GM18508 (cell line): Measurements from ENCODE around the gene TEX29.

Experiments
- ATAC-seq: cut with Tn5 transposase; IDR thresholded peaks from one replicate; pipeline ENCODE4 v1.9.1; 2021; ENCODE audit warnings: moderate number of reproducible peaks; ENCODE audit not compliant: insufficient read depth, unreplicated experiment

Gene TEX29

DNA sequence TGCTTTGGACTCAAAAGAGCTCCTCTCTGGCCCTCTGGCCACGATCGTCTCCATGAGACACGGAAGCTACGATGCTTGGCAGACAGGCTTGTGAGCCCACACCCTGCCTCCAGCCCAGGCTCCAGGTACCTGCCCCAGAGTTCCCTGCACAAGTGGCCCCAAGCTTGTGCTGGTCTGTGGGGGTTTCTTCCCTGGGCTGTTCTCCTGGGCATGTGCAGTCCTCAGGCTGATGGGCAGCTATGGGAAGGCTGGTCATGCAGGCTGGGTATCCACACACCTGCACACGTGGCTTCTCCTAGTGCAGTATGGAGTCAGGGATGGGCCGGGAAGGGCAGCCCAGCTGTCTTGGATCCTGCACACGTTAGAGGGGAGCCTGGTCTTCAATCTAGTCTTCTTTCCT, 43.1 kb downstream of the TEX29 start:
- ATAC-seq: no peak

DNA sequence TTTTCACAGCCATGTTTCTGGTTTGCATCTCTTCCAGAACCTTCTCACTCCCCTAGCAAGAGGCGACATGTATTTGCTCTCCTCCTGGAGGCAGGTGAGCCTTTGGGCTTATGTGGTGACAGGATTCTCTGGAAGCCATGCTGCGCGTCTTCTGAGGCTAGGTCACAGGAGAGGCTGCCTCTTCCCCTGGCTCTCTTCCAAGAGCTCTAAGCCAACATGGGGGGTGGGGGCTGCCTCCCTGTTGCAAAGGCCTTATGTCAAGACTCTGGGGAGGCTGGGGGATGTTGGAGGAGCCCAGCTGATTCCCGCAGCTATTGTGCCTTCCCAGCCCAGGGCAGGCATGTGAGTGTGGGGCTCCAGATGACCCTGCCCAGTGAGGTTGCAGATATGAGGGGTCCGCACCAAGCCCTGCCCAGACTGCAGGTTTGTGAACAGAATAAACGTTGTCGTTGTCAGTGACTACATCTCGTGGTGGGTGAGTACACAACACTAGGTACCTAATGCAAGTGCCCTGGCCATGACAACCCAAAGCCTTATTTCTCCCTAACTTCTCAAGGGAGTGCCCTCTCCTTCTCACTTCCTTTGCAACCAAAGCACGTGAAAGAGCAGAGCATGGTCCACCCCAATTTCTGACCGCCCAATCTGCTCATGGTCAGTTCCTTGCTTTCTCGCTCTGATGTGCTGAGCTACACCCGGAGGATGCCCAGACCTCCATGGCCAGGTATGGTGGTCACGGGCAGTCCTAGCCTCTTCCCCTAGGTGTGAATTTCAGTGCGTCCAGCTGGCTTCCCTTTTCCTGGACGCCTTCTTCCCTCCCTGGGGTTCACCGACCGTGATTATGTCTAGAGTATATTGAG, 44.9 kb downstream of the TEX29 start:
- ATAC-seq: no peak

DNA sequence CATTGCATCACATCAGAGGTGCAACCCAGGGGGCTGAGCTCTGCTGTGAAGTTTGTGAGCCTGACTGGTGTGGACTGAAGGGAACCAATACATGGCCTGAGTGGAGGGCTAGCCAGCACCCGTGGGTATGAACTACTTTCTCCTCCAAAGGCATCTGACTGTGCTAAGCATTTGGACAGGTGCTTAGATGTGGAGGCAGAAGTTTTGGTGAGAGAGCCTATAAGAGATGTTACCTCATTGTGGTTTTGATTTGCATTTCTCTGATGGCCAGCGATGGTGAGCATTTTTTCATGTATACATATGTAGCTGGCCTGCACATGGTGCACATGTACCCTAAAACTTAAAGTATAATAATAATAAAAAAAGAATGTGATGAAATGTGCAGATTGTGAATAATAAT, 46.9 kb downstream of the TEX29 start:
- no peak for ATAC-seq

DNA sequence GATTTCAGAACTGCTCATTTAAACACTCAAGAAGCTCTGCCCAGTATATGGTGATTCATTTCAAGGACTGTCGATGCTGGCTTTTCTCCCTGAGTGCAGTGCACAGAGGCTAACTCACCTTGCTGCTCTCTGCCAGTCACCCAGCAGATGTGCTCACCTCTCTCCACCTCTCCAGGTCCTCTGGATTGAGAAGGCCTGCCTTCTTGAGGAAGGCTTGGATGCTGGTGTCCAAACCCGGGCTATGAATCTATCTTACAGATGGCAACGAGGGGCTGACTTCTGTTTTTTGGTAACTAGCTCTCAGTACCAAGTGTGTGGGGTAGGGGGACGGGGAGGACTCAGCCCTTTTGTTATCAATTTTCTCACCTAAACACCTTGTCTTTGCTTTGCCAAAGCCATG, 47.6 kb downstream of the TEX29 start:
- ATAC-seq: no peak

DNA sequence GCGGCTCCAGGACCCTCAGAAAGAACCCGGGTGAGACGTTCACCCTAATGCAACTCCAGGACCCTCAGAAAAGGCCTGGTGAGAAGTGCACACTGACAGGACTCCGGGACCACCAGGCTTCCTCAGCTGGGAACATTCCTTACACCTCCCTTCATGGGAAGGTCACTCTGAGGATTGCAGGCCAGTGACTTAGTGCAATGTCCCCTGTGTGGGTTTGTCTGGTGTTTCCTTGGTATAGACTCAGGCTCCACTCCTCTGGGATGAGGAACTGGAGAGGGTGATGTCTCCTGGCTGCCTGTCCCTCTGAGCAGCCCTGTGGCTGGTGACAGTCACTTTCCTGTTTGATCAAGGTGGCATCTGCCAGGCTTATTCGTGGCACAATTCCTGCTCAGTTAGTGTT, 49.7 kb downstream of the TEX29 start:
- ATAC-seq: no peak

DNA sequence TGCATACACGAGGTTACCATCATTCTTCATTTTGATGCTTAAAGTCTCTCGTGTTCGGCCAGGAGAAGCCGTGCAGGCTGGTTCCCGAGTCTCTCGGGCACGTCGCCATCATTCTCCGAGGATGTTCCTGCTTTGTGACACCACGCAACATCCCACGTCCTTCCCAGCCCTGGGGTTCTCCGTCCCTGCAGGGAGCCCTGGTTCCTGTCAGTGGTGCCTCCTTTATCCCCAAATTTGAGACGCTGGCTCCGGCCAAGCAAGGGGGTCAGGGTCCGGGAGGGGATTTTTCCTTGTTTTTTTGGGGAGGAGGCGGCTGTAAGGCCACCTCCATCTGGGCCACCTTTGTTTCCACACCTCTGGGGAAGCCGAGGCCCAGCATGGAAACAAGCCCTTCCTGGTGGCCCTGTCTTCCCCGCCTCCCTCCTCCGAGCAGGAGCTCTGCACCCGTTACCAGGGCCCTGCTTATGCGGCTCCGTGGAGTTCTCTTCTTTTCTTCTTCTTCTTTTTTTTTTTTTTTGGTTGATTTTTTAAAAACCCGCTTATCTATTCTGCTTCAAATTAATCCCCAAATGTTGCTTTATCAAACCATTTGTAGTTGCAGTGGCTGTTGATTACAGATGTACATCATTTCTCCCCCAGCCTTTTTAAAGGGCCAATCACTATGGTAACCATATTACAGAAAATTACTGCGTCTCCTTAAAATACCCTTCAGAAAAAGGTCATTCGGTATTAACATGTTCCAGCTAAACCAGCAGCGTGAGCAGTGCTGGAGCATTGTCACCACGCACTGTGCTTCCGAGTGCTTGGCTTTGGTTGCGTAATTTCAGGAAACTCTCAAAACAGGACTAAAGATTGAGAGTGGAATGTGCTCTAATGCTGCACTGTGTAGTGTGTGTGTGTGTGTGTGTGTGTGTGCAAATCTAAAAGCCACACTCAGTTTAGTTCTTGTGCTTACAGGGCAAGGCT, 50.4 kb downstream of the TEX29 start:
- no peak for ATAC-seq

DNA sequence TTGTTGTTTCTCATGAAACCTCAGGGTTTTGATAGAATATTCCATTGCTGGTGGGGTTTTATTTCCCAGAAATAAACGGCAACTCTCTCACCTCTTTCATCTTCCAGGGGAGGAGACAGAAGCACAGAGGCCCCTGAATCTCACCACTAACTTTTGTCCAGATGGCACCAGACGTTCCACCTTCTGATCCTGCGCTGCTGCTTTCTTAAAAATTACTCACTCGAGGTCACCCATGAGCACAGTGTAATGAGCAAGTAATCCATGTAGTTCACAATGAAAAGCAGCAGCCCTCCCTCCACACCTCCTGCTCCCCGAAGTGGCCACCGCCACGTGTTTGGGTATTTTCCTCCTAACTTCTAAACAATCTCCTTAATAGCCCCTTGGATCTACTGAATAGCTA, 51.3 kb downstream of the TEX29 start:
- ATAC-seq: no peak

DNA sequence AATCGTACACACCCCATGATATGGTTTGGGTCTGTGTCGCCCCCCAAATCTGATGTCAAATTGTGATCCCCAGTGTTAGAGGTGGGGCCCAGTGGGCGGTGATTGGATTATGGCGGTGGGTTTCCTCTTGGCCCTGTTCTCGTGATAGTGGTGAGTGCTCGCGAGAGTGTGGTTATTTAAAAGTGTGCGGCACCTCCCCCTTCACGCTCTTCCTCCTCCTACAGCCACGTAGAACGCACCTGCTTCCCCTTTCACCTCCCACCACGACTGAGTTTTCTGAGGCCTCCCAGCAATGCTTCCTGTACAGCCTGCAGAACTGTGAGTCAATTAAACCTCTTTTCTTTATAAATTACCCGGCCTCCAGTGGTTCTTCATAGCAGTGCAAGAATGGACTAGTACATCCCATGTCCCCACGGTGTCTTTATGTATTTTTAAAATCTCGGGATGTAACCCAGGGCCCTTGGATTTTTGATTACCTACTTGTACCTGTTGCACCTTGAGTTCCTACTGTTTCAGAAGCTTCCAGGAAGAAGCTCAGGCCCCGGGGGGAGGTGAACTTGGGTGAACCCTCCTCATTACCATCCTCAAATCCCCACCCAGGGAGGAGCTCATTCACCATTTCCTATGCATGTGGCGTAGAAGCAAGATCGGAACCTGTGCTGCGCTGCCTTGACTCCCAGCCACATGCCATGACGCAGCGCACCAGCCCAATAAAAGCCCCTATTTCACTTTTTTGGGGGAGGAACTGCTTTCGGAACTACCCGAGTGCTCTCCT, 52.4 kb downstream of the TEX29 start:
- no peak for ATAC-seq

DNA sequence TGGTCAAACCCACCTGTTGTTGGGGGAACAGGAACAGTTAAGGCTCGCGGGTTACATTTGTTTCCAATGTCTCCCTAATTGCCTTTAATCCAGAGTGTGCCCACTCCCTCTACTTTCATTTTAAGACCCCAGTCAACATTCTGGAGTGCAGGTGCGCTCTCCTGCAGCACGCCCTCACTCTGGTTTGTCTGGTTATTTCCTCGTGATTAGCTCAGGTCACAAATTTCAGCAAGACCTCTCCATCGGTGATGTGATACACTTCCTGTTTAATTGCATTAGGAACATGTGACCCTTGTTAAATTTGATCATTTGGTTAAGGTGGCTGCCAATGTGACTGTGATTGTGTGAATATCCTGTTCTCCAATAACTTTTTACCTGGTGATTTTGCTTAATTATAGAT, 53.0 kb downstream of the TEX29 start:
- no peak for ATAC-seq

DNA sequence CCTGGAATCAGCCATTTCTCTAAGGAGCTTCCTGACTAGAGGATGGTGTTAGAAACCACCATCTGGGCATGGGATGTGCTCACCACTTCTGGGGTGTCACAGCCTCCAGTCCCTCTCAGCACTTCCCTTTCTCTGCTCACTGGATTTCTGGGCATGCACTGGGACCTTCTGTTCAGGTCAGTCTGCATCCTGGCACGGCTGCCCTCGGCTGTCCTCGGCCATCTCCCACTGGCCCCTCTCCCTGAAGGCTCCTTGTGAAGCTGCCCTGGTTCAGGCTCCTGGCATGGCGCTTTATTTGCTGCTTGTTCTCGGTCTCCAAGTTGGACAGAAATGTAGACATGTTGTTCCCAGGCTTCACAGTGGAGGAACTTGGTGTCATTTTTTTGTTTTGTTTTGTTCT, 60.0 kb downstream of the TEX29 start:
- ATAC-seq: no peak

DNA sequence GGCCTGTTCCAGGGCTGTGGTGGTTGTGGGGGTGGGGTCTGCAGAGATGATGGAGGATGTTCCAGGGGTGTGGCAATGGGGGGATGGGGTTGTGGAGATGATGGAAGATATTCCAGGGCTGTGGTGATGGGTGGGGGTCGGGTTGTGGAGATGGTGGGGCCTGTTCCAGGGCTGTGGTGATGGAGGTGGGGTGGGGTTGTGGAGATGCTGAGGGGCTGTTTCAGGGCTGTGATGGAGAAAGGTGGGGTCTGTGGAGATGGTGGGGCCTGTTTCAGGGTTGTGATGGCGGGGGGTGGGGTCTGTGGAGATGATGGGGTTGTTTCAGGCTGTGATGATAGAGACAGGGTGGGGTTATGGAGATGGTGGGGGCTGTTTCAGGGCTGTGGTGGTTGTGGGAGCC, 62.0 kb downstream of the TEX29 start:
- ATAC-seq: no peak

DNA sequence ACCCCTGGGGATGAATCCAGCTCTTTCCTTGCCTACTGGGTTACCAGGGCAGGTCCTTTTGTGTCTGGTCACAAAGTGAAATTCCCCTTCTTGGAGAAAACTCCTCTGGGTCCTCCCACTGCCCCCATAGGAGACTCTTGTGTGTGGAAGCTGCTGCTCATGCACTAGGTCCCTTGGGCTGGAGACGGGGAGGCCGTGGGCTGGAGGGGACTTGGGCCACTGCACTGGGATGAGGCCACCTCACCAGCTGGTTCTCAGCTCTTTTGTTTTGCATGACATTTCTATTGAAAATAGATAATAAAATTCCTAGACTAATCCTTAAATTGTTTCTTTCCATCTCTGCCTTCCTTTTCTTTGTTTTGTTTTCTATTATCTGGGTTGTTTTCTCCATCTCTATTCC, 62.4 kb downstream of the TEX29 start:
- ATAC-seq: no peak

DNA sequence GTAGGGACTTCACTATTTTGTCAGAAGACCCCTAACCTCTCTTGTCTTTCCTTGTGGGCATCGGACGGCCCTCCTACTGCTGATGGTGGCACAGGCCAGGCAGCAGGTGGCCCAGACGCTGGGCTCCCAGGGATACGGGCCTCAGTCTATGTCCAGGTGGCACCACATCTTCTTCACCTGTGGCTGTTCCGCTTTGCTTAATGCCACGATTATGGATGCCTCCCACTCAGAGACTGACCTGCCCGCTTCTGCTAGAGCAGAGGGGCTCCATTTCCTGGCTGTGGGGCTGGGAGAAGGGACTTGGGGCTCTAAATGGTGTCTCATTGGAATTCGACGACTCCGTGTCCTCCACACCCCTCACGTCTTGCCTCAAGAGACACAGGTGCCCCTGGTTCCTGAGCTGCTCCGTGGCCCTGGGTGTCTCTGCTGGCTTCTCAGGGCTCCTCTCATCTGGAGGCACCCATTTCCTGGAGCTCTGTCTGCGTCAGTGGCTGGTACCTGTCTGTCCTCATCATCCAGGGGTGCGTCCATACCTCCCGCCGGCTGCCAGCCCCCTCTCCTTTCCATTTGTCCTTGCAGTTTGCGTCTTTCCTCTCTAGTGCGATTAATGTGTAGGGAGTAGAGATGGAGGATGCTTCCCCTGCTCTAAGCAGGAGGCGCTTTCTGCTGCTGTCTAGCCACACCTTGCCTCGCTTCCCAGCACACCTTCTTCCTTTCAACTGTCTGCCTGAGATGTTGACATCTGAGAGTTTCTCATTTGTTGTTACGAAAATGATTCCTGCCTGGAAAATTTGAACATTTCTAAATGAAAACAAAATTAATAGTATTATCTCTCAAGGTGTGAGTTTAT, 63.4 kb downstream of the TEX29 start:
- ATAC-seq: no peak

DNA sequence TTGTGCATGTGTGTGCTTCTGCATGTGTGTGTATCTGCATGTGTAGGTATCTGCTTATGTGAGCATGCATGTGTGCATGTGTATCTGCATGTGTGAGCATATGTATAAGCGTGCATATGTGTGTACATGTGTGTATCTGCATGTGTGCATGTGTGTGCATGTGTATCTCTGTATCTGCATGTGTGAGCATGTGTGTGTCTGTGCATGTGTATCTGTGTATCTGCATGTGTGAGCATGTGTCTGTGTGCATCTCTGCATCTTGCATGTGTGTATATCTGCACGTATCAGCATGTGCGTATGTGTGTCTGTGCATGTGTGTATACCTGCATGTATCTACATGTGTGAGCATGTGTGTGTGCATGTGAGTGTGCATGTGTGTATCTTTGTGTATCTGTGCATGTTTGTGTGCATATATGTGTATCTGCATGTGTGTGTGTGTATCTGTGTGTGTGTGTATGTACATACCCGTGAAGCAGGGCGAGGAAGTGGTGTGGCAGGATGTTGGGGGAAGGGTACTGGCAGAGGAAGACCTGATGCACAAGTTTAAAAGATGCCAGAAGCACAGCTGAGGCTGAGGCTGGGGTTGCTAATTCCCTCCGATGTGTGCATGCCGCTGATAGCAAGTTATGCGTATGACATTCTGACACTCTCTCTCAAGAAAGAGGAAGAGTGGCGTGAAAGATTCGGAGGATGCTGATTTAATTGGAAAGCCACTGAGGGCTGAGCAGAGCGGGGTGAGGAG, 64.2 kb downstream of the TEX29 start:
- ATAC-seq: no peak

DNA sequence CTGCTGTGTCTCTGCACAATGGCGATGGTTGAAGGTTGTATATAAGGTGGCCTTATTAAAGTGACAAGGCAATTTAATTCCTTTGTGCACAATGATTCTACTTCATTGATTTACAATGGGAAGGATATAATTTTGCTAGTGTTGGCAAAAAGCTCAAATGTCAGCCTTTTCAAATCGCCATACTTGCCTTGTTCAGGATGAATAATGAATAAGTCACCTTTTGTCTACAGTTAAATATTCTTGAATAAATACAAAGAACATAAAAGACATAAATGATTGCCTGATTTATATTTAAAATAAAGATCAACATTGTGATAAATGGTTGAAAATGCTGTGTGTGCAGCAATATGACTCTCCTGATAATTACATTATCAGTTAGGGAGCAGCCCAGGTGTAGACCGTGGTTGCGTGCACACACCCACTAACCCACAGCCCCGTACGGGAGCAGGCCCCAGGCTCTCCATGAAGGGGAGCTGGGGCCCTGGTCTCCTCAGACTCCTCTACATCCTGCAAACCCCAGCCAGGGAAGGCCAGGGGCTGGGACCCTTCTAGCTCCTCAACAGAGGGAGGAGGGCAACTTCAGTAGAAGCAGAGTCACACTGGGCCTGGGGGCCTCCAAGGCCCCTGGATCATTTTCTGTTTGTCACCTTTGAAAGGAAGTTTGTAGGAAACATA, 64.9 kb downstream of the TEX29 start:
- ATAC-seq: no peak

DNA sequence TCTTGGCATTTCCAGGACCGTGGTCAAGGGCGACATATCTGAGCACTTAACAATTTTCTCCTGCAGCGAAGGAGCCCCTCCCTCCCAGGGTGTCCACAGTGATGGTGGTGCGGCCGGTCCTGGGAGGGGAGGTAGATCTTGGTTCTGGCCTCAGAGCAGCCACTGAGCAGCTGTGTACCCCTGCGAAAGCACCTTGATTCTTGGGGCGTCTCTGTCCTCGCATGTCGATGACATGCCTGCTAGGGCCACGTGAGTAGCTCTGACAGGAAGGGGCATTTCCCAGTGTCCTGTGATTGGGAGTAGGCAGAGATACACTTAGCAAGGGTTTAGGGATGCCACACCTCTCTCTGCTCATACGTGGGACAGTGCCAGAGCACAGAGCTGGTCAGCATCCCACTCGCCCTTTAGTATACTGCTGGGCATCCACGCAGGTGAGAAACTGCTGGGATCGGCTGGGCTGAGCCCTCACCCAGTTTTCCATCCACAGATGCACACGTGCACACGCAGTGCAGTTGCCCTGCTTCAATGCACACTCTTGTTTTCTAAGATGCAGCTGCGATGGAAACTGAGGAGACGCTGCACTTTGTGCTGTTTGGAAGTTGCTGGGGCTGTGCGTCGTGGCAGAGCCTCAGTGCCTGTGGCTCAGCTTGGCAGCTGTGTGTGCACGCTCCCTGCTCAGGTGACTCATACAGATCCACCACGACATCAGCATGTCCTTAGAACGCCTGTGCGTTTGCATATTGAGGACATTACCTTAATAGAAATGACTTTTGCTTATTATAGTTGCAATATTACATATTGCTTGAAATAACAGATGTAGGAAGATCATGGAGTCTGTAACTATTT, 66.8 kb downstream of the TEX29 start:
- ATAC-seq: no peak

DNA sequence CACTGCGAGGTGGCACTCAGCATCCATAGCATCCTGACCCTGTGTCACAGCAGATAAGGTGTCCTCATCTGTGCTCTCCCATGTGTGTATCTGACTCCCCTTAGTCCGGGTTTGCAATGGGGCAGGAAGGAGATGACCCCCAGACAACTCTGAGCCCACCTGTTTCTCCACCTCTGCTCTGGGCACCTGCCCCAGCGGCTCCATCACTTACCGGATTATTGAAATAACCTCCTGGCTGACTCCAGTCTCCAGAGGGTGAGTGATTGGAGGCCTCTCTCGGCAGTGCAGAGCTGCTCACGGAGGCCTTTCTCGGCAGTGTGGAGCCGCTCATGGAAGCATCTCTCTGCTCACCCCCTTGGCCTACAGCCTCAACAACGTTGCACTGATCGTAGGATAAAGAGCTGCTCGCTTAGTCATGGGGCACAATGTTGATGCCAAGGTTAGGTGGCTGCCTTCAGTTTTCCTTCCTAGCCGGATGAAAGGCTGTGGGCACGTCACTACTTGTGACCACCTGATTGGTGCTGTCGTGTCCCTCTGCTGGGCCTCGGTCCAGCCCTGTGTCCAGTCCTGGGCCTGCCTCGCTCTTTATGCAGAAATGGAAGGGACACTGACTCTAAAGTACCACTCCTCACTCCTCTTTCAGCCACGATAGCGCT, 67.6 kb downstream of the TEX29 start:
- no peak for ATAC-seq
